Fibroblast of villous mesenchyme (primary cell): ENCODE measurements around the gene PROB1. TPM values are rescaled to one million over a fixed set of nuclear protein-coding genes. Genes with fewer than 3 reads are reported as not detected.
"Not testable (repeated sequence)": the region's sequence is repeated elsewhere in the genome, so short reads cannot be mapped to it uniquely, and the experiment has no call there.

Source experiments
- DNase-seq: peaks from one replicate; pipeline ENCODE4 v3.0.0-alpha.2; 2010; ENCODE audit warnings: low read depth
- H3K4me3 ChIP-seq: 2 replicates; pipeline ENCODE4 v1.5.1; 2011; ENCODE audit warnings: low read depth, mild to moderate bottlenecking, low read length
- CTCF ChIP-seq: IDR thresholded peaks from 2 replicates; pipeline ENCODE4 v1.5.1; 2012; ENCODE audit warnings: low read depth, mild to moderate bottlenecking, low read length; ENCODE audit not compliant: insufficient read depth
- total RNA-seq: library from RNA; depleted of rRNA; stranded (reverse); fragments of >200 nt; gene quantifications from 2 replicates; pipeline ENCODE4 v1.2.3, GENCODE V29; 2012

Gene PROB1
- 3.9 and 4.3 TPM in 2 replicates for total RNA-seq

DNA sequence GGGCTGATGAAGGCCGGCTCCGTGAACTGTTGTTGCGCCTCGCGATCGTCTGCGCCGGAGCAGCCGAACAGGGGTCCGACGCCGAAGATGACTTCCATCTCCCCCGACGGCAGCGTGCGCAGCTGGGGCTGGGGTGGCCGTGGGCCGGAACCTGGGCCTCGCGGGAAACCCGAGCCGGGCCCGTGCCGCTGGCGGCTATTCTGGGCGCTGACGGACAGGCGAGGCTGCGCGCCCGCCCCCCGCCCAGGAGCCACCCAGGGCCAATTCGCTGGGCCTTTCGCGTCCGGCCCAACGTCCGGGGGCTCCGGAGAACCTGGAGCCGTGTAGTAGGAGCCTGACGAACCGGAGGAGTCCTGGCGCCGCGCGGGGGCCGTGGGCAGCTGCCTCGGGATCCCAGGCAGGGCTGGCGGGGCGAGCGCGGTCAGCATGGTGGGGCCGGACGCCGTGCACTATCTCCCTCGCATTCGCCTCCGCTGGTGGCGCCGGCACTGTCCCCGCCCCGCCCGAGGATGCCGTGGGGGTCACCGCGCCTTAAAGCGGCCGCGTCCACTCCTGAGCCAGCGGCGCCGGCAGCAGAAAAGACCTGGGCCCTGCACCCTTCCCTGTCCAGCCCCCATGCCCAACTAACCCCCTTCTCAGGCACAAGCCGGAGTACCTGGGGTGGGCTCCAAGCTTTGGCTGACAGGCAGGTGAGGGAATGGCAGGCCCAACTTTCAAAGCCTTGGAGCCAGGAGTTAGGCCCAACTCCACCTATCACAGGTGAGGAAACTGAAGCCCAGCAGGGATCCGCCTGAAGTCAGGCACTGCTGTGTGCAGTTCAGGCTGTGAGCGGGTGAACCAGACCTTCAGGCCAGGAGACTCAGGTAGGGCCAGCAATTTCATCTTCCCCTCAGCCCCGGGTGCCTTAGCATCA is at the start of gene PROB1:
Gene PROB1, minus strand, starts transcription at position 451 of the 913 bp plus-strand sequence. Its CDS starts 23 bp downstream, at position 428.
- no peak for TF ChIP-seq CTCF
- H3K4me3 ChIP-seq: peak within 1 kb of the TSS; percentile 60
- DNase-seq: no peak

DNA sequence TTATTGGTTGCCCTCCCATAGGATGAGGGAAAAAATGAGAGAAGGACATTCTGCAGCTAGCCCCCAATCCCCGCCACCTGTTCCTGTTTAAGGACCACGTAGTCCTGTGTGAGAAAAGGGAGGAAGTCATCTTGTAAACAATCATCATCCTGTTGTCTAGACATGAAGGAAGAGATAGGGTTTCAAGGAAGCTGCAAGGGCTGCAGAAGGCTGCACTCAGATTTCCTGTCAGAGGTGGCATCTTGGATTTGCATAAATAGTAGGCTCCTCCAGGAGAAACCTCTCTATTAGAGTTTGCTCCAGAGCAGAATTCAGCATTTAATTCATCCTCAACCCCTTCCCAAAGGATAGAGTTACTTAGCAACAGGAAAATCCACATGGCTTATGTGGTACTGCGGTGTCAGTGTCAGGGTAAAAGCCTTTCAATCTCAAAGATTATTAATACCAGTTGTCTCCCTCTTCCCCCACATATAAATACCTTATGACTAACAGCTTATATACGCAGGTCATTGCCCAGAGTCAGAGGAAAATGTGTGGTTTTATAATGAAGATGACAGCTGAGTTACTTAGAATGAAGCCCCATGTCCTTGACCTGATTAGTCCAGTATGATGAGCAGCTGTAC is 49.0 kb upstream of the PROB1 start:
- peak; percentile 76 for DNase-seq
- H3K4me3 ChIP-seq: no peak overlapping the region
- no peak for TF ChIP-seq CTCF

DNA sequence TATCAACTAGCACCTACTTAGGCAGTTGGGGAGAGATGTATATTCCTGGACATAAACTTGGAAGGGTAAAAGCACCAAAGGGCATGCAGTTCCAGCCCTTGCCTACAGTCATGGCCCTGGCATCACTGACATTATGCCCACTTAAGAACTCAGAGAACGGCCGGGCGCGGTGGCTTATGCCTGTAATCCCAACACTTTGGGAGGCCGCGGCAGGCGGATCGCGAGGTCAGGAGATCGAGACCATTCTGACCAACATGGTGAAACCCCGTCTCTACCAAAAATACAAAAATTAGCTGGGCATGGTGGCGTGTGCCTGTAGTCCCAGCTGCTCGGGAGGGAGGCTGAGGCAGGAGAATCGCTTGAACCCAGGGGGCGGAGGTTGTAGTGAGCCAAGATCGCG is 45.5 kb upstream of the PROB1 start:
- DNase-seq, H3K4me3 ChIP-seq: not testable (repeated sequence)

GRCh38 chr5:139439013-139439903 is 44.4 kb upstream of the PROB1 start, which contains the start of gene DNAJC18:
Gene DNAJC18, minus strand, starts transcription at chr5:139439525. Its CDS starts 80 bp downstream, at chr5:139439445.
- TF ChIP-seq CTCF: no peak
- peak within 1 kb of the TSS; percentile 89 for H3K4me3 ChIP-seq
- peak; percentile 93 for DNase-seq

GRCh38 chr5:139438707-139439012 is 43.8 kb upstream of the PROB1 start:
- no peak for TF ChIP-seq CTCF
- no peak for DNase-seq
- peak overlapping the region; percentile 89 for H3K4me3 ChIP-seq

DNA sequence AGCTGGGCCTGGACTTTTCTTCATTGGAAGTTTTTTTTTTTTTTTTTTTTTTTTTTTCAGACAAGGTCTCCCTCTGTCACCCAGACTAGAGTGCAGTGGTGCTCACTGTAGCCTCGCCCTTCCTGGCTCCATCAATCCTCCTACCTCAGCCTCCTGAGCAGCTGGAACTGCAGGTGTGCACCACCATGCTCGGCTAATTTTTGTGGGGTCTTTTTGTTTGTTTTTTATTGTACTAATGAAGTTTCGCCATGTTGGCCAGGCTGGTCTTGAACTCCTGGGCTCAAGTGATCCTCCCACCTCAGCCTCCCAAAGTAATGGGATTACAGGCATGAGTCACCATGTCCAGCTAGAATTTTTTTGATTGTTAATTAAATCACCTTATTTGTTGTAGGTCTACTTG is 40.8 kb upstream of the PROB1 start:
- DNase-seq: no peak
- H3K4me3 ChIP-seq: no peak overlapping the region
- TF ChIP-seq CTCF: no peak
